GM19324 (cell line): Measurements from ENCODE around the gene SLC1A2.

Experiments used
- ATAC-seq: cut with Tn5 transposase; IDR thresholded peaks from one replicate; pipeline ENCODE4 v1.9.1; 2021; ENCODE audit warnings: mild to moderate bottlenecking, moderate library complexity; ENCODE audit not compliant: unreplicated experiment, low FRiP score

Gene SLC1A2

DNA sequence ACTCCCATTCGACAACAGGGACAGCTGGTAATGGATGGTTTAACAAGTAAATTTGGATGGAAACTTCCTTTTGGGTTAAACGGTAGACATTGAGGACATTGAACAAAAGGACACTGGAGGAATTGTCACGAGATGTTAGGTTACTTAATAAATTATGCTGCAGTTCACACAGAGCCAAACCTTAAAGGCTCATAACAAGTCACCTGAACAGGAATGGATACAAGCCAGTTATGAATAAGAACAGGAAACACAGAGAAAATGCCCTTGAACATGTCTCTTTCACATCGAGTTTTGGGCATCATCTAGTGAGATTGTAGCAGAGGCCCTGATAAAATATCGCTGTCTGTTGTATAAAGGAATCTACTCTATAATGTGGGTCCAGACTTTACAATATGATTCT is 214.7 kb downstream of the SLC1A2 start:
- no peak for ATAC-seq
